Coronary artery (tissue), 2 donors: ENCODE results near the gene CHD9NB.

Experiments
- DNase-seq: peaks from one replicate; pipeline ENCODE4 v3.0.0-alpha.2; 2017; ENCODE audit warnings: low spot score
- H3K27ac ChIP-seq, 2 donors: fragments of 200-600 bp; sonication (generic); one replicate each; pipeline ENCODE4 v1.5.1; 2016 to 2019
- H3K4me3 ChIP-seq: fragments of 200-600 bp; sonication (generic); 2 replicates; pipeline ENCODE4 v1.5.1; 2016; ENCODE audit warnings: mild to moderate bottlenecking, moderate library complexity
- TF ChIP-seq, protein P1 (sequence below): fragments of 200-600 bp; sonication (generic); IDR thresholded peaks from one replicate; pipeline ENCODE4 v1.5.1; 2019; ENCODE audit warnings: antibody characterized with exemption

CHD9NB gene

DNA sequence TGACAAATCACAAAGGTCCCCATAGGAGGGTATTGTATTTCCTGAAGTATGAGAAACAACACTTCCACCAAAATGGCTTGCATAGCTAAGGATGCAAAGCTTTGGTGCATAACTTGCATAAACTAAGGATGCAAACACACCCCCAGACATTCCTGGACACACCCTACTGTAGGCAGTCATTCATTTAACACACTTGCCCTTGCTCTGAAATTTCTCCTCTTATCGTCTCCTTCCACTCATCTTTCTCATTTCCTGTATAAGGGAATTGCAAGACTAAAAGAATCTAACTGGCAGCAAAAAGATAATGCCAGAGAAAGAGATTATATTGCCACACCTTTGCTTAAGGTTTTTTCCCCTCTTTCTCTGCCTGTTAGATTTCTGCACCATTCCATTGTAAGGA, 30.4 kb upstream of the CHD9NB start:
- TF ChIP-seq, protein P1, sequence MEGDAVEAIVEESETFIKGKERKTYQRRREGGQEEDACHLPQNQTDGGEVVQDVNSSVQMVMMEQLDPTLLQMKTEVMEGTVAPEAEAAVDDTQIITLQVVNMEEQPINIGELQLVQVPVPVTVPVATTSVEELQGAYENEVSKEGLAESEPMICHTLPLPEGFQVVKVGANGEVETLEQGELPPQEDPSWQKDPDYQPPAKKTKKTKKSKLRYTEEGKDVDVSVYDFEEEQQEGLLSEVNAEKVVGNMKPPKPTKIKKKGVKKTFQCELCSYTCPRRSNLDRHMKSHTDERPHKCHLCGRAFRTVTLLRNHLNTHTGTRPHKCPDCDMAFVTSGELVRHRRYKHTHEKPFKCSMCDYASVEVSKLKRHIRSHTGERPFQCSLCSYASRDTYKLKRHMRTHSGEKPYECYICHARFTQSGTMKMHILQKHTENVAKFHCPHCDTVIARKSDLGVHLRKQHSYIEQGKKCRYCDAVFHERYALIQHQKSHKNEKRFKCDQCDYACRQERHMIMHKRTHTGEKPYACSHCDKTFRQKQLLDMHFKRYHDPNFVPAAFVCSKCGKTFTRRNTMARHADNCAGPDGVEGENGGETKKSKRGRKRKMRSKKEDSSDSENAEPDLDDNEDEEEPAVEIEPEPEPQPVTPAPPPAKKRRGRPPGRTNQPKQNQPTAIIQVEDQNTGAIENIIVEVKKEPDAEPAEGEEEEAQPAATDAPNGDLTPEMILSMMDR: no peak
- DNase-seq: no peak
- Histone ChIP-seq H3K27ac (no peak overlapping the region), H3K4me3 (no peak overlapping the region)

DNA sequence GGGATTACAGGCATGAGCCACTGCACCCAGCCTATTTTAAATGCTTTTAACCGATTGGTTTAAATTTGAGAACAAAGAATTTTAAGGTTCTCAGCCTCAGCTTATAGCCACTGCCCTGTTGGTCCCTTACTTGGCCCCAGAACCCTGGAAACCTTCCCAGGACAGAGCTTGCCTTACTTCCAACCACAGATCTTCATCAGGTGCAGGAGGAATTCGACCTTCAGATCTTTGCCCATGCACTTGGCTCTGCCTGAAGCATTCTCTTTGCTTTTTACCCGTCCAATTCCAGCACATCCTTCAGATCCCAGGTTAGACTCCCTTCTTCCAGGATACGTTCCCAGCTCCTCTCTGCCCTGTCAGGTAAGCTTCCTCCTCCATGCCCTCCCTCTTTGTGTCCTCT, 29.8 kb upstream of the CHD9NB start:
- TF ChIP-seq, protein P1: no peak
- no peak for DNase-seq
- no peak overlapping the region for H3K4me3 ChIP-seq
- peak overlapping the region in 1 of 2 donors; percentile 18 for H3K27ac ChIP-seq

DNA sequence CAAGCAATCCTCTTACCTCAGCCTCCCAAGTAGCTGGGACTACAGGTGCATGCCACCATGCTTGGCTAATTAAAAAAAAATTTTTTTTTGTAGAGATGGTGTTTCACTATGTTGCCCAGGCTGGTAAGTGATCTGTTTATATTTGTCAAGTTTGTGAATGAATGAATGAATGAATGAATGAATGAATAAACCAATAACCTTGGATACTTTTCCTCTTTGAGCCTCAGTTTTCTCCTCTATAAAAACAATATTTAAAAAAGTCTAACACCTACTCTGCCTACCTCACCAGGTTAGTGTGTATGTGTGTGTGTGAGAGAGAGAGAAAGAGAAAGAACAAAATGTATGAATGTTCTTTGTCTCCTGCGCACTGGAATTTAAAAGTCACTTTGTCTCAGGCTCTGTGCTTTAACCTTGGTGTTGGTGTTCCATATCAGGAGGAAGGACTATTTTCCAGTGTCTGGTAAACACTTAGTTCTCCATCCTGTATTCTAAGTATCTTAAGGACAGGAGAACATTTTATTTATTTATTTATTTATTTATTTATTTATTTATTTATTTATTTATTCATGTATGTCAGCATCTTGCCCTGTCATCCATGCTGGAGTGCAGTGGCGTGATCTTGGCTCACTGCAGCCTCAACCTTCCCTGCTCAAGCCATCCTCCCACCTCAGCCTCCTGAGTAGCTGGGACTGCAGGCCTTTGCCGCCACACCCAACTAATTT, 29.1 kb upstream of the CHD9NB start:
- TF ChIP-seq, protein P1: no peak
- DNase-seq: no peak
- peak overlapping the region in 1 of 2 donors; percentile 90 for H3K27ac ChIP-seq

DNA sequence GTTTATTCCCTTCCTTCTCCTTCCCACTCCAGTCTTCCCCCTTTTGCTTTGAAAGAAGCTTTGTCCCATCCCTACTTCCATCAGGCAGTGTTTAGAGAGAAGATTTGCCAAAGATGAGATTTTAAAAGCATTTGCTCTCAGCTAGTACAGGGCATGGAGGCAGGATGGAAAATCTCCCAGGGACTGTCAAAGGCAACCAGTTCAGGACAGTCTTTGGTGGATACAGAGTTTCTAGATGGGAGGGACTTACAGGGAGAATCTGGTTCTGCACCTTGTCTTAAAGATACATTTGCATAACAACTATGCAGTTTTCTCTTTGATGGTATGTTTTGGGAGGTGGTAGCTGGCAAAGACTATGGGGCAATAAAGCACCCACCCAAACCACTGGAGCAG, 28.3 kb upstream of the CHD9NB start:
- peak overlapping the region; percentile 71 to 90 for H3K27ac ChIP-seq
- no peak for DNase-seq
- peak overlapping the region; percentile 49 for H3K4me3 ChIP-seq
- TF ChIP-seq, protein P1: no peak

More for the DNA sequence above, 29.1 kb upstream of the CHD9NB start:
- H3K4me3 ChIP-seq: no peak overlapping the region

DNA sequence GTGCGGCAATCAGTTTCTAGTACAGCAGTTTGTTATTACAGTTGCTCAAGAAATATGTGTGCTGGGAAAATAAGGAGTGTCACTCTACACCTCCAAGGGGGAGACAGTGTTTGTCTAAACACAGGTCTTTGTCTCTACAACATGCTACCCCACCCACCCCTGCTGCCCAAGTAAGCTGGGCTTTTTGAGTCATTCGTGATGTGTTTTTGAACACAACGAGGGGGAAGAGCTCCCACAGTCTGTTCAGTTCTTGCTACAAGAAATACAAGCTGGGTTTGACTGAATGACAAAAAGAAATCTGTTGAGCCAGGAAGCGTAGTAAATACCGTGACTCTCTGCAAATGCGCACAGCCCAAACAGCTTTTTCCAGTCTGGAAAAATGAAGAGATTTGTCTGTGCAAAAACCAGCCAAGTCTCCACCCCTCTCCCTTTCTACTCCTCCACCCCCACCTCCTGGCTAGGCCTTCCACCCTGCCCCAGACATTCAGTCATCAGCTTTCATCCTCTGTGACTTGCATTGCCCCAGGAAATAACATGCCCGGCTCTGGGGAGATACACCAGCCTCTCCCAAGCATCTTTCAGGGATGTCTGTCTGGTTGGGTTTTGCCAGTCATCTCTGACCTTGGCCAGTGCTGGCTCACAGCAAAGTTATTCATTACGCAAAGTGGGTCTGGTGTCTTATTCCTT, 27.8 kb upstream of the CHD9NB start:
- Histone ChIP-seq H3K4me3 (peak overlapping the region; percentile 49), H3K27ac (peak overlapping the region; percentile 71 to 90)
- peak; percentile 87 for DNase-seq
- TF ChIP-seq, protein P1: no peak

DNA sequence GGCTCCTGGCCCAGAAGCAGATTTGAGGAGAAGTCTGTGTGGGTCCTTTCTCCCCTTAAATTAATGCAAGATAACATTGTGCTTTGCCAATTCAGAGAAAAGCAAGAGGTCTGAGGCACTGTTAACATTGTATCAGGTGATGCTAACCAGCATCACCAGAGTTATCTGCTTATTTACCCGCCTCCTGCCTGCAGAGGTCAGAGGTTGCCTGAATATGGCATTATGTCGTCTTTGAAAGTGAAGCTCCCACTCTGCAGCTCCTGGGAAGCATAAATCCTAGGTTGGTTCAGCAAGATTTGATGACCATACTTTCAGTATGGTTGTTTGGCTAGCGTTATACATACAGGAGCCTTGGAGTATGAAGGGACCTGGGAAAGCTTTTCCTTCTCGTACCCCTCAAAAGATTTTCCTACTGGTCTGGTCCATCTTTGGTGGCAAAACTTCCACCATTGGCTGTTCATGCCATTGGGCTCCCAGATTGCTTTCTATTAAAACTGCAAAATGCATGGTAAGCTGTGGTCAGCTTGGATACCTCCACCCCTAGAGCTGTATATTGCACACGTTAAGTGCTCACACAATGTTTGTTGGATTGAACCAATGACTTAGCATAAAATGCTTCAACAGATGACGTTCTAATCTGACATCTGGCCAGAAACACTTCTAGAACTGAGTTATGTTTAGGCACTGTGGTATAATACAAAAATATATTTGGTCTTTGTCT, 26.2 kb upstream of the CHD9NB start:
- H3K27ac ChIP-seq: peak overlapping the region; percentile 71 to 90
- TF ChIP-seq, protein P1: no peak

More for the DNA sequence above, 26.2 kb upstream of the CHD9NB start:
- no peak overlapping the region for H3K4me3 ChIP-seq
- no peak for DNase-seq
